ENCODE data around the gene CACNA1D.

CACNA1D gene

DNA sequence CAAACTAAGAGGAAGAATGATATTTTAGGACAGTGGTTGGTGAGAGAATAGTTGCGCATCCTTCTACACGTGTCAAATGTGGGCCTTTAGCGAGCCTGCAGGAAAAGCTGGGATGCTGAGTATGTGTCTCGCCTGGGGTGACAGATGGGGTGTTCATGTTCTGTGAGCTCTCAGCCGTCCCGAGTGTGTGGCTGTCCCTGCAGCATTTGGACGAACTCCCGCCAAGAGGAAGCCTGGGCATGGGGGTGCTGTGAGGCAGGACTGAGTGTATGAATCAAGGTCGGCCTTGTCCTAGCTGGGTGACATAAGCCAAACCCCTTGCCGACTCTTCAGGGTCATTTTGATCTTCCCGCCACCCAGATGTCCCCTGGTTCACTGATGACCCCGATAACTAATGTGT, 94.8 kb downstream of the CACNA1D start:
- TF ChIP-seq, protein P1, sequence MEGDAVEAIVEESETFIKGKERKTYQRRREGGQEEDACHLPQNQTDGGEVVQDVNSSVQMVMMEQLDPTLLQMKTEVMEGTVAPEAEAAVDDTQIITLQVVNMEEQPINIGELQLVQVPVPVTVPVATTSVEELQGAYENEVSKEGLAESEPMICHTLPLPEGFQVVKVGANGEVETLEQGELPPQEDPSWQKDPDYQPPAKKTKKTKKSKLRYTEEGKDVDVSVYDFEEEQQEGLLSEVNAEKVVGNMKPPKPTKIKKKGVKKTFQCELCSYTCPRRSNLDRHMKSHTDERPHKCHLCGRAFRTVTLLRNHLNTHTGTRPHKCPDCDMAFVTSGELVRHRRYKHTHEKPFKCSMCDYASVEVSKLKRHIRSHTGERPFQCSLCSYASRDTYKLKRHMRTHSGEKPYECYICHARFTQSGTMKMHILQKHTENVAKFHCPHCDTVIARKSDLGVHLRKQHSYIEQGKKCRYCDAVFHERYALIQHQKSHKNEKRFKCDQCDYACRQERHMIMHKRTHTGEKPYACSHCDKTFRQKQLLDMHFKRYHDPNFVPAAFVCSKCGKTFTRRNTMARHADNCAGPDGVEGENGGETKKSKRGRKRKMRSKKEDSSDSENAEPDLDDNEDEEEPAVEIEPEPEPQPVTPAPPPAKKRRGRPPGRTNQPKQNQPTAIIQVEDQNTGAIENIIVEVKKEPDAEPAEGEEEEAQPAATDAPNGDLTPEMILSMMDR (IDR thresholded peaks at IDR 0.05) = no peak
- TF ChIP-seq ZFX (IDR thresholded peaks at IDR 0.05; ENCODE audit: borderline replicate concordance) = no peak

DNA sequence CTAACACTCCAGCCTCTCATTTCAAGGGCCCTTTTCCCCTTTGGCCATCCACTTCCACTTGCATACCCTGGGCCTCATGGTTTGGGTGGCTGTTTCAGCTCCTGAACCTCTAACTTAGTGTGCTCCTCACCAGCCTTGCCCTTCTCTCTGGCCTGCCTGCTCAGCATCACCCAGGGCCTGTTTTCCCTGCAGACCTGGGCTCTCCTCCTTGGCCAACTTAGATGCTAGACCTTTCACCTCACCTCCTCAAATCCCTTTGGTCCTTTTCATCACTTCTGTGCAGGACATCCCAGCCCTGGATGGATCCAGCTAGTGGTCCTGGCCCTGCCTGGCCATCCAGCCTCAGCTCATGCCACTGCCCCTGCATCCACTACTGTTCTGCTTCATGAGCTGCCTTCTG, 95.4 kb downstream of the CACNA1D start:
- TF ChIP-seq, protein P1 (IDR thresholded peaks at IDR 0.05) = no peak
- TF ChIP-seq ZFX (IDR thresholded peaks at IDR 0.05; ENCODE audit: borderline replicate concordance) = no peak
- no peak overlapping the region for H3K27ac ChIP-seq

More for the DNA sequence above, 94.8 kb downstream of the CACNA1D start:
- no peak overlapping the region for H3K27ac ChIP-seq

DNA sequence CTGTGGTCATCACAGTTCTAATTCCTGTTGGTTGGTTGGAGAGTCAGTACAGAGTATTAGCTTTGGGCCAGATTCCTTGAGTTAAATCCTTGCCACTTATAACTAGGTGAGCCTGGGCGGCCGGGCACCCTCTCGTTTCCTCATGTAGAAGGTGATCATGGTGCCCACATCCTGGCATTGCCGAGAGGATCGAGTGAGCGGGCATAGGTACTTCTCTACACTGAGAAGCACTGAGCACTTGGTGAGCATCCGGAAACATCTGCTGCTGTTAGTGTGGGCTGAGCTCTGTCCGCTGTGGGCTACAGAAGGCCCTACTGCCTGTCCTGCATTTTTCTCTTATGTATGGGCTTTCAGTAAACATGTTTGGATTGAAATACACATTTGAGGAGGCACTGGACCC, 96.2 kb downstream of the CACNA1D start:
- TF ChIP-seq, protein P1 (IDR thresholded peaks at IDR 0.05) = no peak
- TF ChIP-seq ZFX (IDR thresholded peaks at IDR 0.05; ENCODE audit: borderline replicate concordance) = no peak
- no peak overlapping the region for H3K27ac ChIP-seq

- TF ChIP-seq, protein P1 (IDR thresholded peaks at IDR 0.05) = no peak
- no peak for TF ChIP-seq ZFX (IDR thresholded peaks at IDR 0.05; ENCODE audit: borderline replicate concordance)
- no peak overlapping the region for H3K27ac ChIP-seq
Measured at GRCh38 chr3:53591646-53592045, 97.2 kb downstream of the CACNA1D start.

DNA sequence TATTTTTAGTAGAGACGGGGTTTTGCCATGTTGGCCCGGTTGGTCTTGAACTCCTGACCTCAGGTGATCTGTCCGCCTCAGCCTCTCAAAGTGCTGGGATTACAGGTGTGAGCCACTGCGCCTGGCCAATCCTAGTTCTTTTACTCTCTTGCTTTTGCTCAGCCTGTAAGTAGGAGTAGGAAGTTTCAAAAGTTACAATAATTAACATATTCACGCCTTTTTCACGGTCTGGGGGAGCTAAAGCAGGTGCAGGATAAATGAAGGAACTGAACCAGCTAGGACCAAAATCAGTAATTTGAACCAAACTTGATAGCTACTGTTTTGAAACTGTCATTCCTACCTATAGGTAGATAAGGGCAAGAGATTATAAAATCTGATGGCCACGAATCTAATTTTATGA, 98.5 kb downstream of the CACNA1D start:
- no peak overlapping the region for H3K27ac ChIP-seq
- no peak for TF ChIP-seq ZFX (IDR thresholded peaks at IDR 0.05; ENCODE audit: borderline replicate concordance)
- TF ChIP-seq, protein P1 (IDR thresholded peaks at IDR 0.05) = no peak

- TF ChIP-seq, protein P1 (IDR thresholded peaks at IDR 0.05) = no peak
- no peak for TF ChIP-seq ZFX (IDR thresholded peaks at IDR 0.05; ENCODE audit: borderline replicate concordance)
- no peak overlapping the region for H3K27ac ChIP-seq
Measured at GRCh38 chr3:53593611-53594010, 99.2 kb downstream of the CACNA1D start.

- TF ChIP-seq ZFX (IDR thresholded peaks at IDR 0.05; ENCODE audit: borderline replicate concordance) = no peak
- TF ChIP-seq, protein P1 (IDR thresholded peaks at IDR 0.05) = no peak
- no peak overlapping the region for H3K27ac ChIP-seq
Measured at GRCh38 chr3:53594276-53594675, 99.9 kb downstream of the CACNA1D start.
